HepG2 (cell line): ENCODE measurements around the gene CBR4. TPM values are rescaled to one million over a fixed set of nuclear protein-coding genes. Genes with fewer than 3 reads are reported as not detected.

Experiments
- BRF2 ChIP-seq: sonication (generic); formaldehyde crosslinking; IDR thresholded peaks from 2 replicates; pipeline ENCODE4 v1.8.1; 2022; ENCODE audit warnings: mild to moderate bottlenecking, missing genetic modification reagents
- FIP1L1 ChIP-seq: fragments of 200-400 bp; formaldehyde crosslinking; IDR thresholded peaks from 2 replicates; pipeline ENCODE4 v1.6.1; 2018; ENCODE audit warnings: low read depth, mild to moderate bottlenecking, low read length, moderate library complexity, borderline replicate concordance; ENCODE audit not compliant: insufficient read depth
- FOXK2 ChIP-seq: fragments of 450-650 bp; IDR thresholded peaks from 2 replicates; pipeline ENCODE4 v1.6.1; 2016
- GLI4 ChIP-seq: sonication (generic); formaldehyde crosslinking; IDR thresholded peaks from 2 replicates; pipeline ENCODE4 v1.5.1; 2020; ENCODE audit warnings: missing genetic modification reagents, mild to moderate bottlenecking, moderate library complexity, borderline replicate concordance
- HIVEP1 ChIP-seq: sonication (generic); formaldehyde crosslinking; IDR thresholded peaks from 2 replicates; pipeline ENCODE4 v1.4.0; 2020; ENCODE audit warnings: mild to moderate bottlenecking, missing genetic modification reagents
- IKZF5 ChIP-seq: IDR thresholded peaks from 2 replicates; pipeline ENCODE4 v1.6.1; 2018; ENCODE audit warnings: missing genetic modification reagents, mild to moderate bottlenecking, missing compliant biosample characterization
- MBD4 ChIP-seq: IDR thresholded peaks from 2 replicates; pipeline ENCODE4 v1.6.1; 2012; ENCODE audit warnings: low read length, inconsistent platforms, borderline replicate concordance
- PCBP2 ChIP-seq: fragments of 200-400 bp; formaldehyde crosslinking; optimal IDR thresholded peaks from 2 replicates; pipeline ENCODE3; 2018; ENCODE audit warnings: low read length, low read depth; ENCODE audit not compliant: poor library complexity, severe bottlenecking
- SATB2 ChIP-seq: sonication (generic); formaldehyde crosslinking; IDR thresholded peaks from 2 replicates; pipeline ENCODE4 v1.5.0; 2020; ENCODE audit warnings: missing genetic modification reagents
- SMAD9 ChIP-seq: sonication (generic); formaldehyde crosslinking; IDR thresholded peaks from 2 replicates; pipeline ENCODE4 v1.5.1; 2020; ENCODE audit warnings: mild to moderate bottlenecking, missing genetic modification reagents
- TCF12 ChIP-seq, 2 experiments: fragments of 450-650 bp in 1 of 2; sonication (generic) in 1 of 2; formaldehyde crosslinking in 1 of 2; IDR thresholded peaks; 2 replicates each; pipeline versions ENCODE4 v1.6.1 to v1.8.0; 2017 to 2022; ENCODE audit warnings: antibody characterized with exemption in 1 of 2, mild to moderate bottlenecking in 1 of 2, missing genetic modification reagents in 1 of 2, moderate library complexity in 1 of 2
- ZBTB7B ChIP-seq: sonication (generic); formaldehyde crosslinking; IDR thresholded peaks from 2 replicates; pipeline ENCODE4 v1.4.0; 2020; ENCODE audit warnings: missing genetic modification reagents
- ZFX ChIP-seq: sonication (generic); formaldehyde crosslinking; IDR thresholded peaks from 2 replicates; pipeline ENCODE4 v1.4.0; 2020; ENCODE audit warnings: mild to moderate bottlenecking, low read depth, missing genetic modification reagents, moderate library complexity
- ZNF121 ChIP-seq: sonication (generic); formaldehyde crosslinking; IDR thresholded peaks from 2 replicates; pipeline ENCODE4 v1.5.0; 2020; ENCODE audit warnings: mild to moderate bottlenecking, missing genetic modification reagents
- ZNF317 ChIP-seq: sonication (generic); formaldehyde crosslinking; IDR thresholded peaks from 2 replicates; pipeline ENCODE4 v1.5.0; 2020; ENCODE audit warnings: mild to moderate bottlenecking, missing genetic modification reagents
- ZNF326 ChIP-seq: sonication (generic); formaldehyde crosslinking; IDR thresholded peaks from 2 replicates; pipeline ENCODE4 v1.4.0; 2020; ENCODE audit warnings: missing genetic modification reagents, borderline replicate concordance
- ZNF337 ChIP-seq: sonication (generic); formaldehyde crosslinking; IDR thresholded peaks from 2 replicates; pipeline ENCODE4 v1.5.1; 2020; ENCODE audit warnings: missing genetic modification reagents, low read depth, mild to moderate bottlenecking, borderline replicate concordance
- ZNF615 ChIP-seq: sonication (generic); formaldehyde crosslinking; IDR thresholded peaks from 2 replicates; pipeline ENCODE4 v1.5.0; 2020; ENCODE audit warnings: mild to moderate bottlenecking, missing genetic modification reagents, borderline replicate concordance
- ZNF644 ChIP-seq: IDR thresholded peaks from 2 replicates; pipeline ENCODE4 v1.6.1; 2016; ENCODE audit warnings: low read depth
- ZNF672 ChIP-seq: sonication (generic); formaldehyde crosslinking; IDR thresholded peaks from 2 replicates; pipeline ENCODE4 v1.8.1; 2022; ENCODE audit warnings: missing genetic modification reagents
- ZNF747 ChIP-seq: sonication (generic); formaldehyde crosslinking; IDR thresholded peaks from 2 replicates; pipeline ENCODE4 v1.8.1; 2023; ENCODE audit warnings: missing genetic modification reagents, mild to moderate bottlenecking, borderline replicate concordance
- ZNF788 ChIP-seq: sonication (generic); formaldehyde crosslinking; IDR thresholded peaks from 2 replicates; pipeline ENCODE4 v1.5.0; 2020; ENCODE audit warnings: mild to moderate bottlenecking, missing genetic modification reagents, borderline replicate concordance
- polyA plus RNA-seq, 8 experiments: library from polyadenylated mRNA; depleted of rRNA in 3 of 8; stranded (reverse) in 7 of 8; unstranded in 1 of 8; fragments of >200 nt; fragmentation: Illumina TruSeq in 4 of 8; extraction: Trizol in 4 of 8; gene quantifications; 2 replicates each; pipeline versions ENCODE4 v1.2.1 to v1.2.3, GENCODE V29; 2011 to 2016; ENCODE audit warnings: low read depth in 4 of 8, missing spikeins in 1 of 8, mixed read lengths in 1 of 8; ENCODE audit not compliant: insufficient read depth in 1 of 8
- total RNA-seq, 5 experiments: library from RNA; depleted of rRNA; stranded (reverse); fragments of >200 nt; fragmentation: Illumina TruSeq; extraction: Trizol; gene quantifications; 2 replicates each; pipeline ENCODE4 v1.2.3, GENCODE V29; 2016; ENCODE audit warnings: low read depth in 1 of 5
- TF ChIP-seq, protein P1 (sequence below): sonication (generic); formaldehyde crosslinking; IDR thresholded peaks from 2 replicates; pipeline ENCODE4 v1.5.0; 2020; ENCODE audit warnings: mild to moderate bottlenecking, missing genetic modification reagents

CBR4 gene
- total and polyA plus RNA-seq, 2 of the 13 experiments (the other 11 are each of a cell fraction or from before 2014, with no cell fraction given): 7.3 to 20.7 TPM

DNA sequence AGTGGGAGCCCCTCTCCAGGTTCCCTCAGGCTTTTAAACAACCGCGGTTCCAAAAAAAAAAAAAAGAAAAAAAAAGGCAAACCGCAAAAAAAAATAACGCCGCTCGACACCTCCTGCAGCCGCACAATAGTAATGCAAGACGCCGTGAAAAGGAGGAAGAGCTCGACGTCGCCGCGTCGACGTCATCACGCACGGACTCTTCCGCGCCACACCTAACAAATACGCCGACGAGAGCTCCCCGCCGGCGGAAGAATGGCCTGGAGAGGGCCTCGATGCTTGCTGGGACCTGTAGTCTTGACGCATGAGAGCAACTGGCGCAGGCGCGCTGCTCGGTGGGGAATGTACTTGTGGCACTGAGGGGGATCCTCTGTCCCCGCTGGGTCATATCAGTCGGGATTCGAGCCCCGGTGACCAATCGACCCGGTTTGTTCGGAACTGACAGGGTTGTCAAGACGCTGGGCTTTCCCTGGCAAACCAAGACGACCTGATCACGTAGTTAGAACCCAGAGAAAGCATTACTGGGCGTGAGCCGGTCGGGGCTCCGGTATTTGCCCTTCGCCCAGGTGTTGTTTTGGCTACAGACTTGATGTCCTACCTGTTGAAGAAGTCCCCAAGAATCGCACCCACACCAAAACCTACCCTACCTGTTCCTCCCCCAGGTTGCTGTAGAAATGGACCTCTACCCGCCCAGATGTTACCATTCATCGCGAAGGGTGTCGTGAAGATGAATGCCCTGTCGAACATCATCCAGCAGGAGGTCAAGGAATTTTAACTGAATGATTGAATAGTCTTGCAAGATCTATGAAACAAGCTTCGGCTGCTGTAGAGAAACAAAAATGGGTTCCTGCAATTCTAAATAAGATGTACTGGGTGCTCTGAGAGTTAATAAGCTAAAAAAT, at the start of gene CBR4 (continued):
- TF ChIP-seq PCBP2 (no peak), ZNF672 (no peak), BRF2 (CRISPR knock-in tag) (0 out of 2 replicates have a peak, but pooled peaks have one; percentile 20), ZNF615 (CRISPR knock-in tag) (no peak), HIVEP1 (CRISPR knock-in tag) (peak; percentile 73; the same call in 1 of the 2 replicates), ZNF121 (CRISPR knock-in tag) (0 out of 2 replicates have a peak, but pooled peaks have one; percentile 9), IKZF5 (CRISPR knock-in tag) (no peak; the same call in 1 of the 2 replicates), MBD4 (no peak), SMAD9 (no peak), TCF12 (IDR thresholded peaks at IDR 0.05) (no peak), TCF12 (CRISPR knock-in tag; IDR thresholded peaks at IDR 0.05) (no peak), ZNF326 (CRISPR knock-in tag) (no peak), ZNF644 (CRISPR knock-in tag) (no peak), FIP1L1 (no peak), ZNF337 (CRISPR knock-in tag) (no peak), ZNF317 (no peak), ZFX (CRISPR knock-in tag) (0 out of 2 replicates have a peak, but pooled peaks have one; percentile 30), SATB2 (CRISPR knock-in tag) (no peak), GLI4 (CRISPR knock-in tag) (no peak), FOXK2 (no peak), ZNF788 (CRISPR knock-in tag) (no peak; the same call in 1 of the 2 replicates), ZNF747 (CRISPR knock-in tag) (no peak), ZBTB7B (CRISPR knock-in tag) (no peak)
- TF ChIP-seq, protein P1, sequence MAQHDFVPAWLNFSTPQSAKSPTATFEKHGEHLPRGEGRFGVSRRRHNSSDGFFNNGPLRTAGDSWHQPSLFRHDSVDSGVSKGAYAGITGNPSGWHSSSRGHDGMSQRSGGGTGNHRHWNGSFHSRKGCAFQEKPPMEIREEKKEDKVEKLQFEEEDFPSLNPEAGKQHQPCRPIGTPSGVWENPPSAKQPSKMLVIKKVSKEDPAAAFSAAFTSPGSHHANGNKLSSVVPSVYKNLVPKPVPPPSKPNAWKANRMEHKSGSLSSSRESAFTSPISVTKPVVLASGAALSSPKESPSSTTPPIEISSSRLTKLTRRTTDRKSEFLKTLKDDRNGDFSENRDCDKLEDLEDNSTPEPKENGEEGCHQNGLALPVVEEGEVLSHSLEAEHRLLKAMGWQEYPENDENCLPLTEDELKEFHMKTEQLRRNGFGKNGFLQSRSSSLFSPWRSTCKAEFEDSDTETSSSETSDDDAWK (CRISPR knock-in tag): no peak
